Measurements from ENCODE around the gene ASIC2. TPM values are rescaled to one million over a fixed set of nuclear protein-coding genes. Genes with fewer than 3 reads are reported as not detected.
A peak's percentile ranks its signal among the peaks of the same experiment; 100 is the strongest.

The ASIC2 gene
- not detected for polyA plus RNA-seq (2013, experiment 1 of 2; ENCODE audit: insufficient read length)
- not detected for polyA plus RNA-seq (2013, experiment 2 of 2; ENCODE audit: insufficient read length)

DNA sequence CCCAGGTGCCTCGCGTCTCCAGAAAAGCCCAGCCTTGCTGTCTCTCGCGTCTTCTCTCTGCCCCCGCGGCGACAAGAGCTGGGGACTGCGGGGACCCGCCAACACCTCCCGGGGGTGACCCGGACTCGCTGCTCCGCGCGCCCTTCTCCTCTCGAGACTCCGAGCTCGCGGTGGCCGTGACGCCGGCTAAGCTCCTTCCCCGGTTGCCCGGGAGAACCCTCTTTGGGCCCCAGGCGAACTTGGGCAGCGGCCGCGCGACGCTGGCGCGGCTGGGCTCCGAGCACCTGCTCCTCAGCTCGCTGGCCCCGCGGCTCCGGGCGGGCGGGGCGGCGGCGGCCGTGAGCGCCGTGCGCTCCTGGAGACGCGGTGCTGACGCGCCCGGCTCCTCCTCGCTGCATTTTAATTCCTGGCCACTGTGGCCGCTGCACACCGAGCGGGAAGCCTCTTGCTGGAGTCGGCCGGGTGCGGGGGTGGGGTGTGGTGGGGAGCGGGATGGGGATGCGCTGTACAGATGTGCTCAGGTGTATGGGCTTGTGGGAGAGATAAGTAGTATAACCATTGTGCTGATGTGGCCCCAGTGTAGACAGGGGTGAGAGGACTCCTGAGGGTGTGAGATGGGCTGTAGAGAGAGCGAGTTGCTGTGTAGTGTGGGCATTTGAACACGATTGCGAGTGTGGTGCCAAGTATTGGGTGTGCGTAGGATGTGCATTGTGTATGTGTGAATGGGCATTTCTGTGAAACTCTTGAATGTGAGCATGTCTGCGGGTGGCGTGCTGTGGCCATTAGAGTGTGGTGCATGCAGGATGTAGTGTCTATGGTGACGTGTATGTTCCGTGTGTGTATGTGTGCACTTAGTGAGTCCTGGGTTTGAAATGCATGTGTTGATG is at the start of gene ASIC2:
ASIC2 (minus strand) TSS at position 315 of the 887 bp plus-strand sequence.
- peak; percentile 3 for DNase-seq

GRCh38 chr17:33342025-33342424 is 48.9 kb upstream of the ASIC2 start:
- no peak for DNase-seq

GRCh38 chr17:33338242-33338641 is 45.1 kb upstream of the ASIC2 start:
- DNase-seq = no peak

- no peak for DNase-seq
Measured at GRCh38 chr17:33335491-33336173, 42.5 kb upstream of the ASIC2 start.

GRCh38 chr17:33334703-33335102 is 41.6 kb upstream of the ASIC2 start:
- DNase-seq = no peak

DNA sequence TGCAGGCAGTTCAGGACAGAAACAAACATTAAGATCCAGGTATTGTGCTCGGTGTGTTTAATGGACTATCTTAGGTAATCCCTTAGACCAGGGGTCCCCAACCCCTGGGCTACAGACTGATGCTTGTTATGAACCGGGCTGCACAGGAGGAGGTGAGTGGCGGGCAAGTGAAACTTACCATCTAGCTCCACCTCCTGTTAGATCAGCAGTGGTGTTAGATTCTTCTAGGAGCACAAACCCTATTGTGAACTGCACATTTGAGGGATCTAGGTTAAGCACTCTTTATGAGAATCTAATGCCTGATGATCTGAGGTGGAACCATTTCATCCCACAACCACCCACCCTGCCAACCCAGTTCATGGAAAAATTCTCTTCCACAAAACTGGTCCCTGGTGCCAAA is 37.8 kb upstream of the ASIC2 start:
- no peak for DNase-seq

DNA sequence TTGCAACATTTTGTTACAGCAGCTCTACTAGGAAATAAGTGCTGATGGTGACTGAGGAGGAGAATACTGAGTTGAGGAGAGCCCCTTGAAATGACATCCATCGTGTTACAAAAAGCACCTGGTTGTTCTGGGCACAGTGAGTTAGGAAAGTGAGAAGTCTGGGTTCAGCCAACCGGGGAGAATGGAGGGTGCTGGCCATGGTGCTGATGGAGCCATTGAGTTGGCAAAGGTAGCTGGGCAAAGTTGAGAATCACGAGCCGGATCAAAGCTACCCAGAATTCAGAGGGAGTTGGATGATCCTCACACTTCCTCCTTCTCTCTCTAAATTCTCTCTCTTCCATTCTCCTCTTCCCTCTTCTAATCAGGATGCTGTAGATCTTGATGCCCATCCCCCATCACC is 35.0 kb upstream of the ASIC2 start:
- no peak for DNase-seq

- DNase-seq = no peak
Measured at GRCh38 chr17:33324736-33325135, 31.6 kb upstream of the ASIC2 start.

- peak; percentile 2 for DNase-seq
Measured at GRCh38 chr17:33322063-33322462, 29.0 kb upstream of the ASIC2 start.

GRCh38 chr17:33318241-33318640 is 25.1 kb upstream of the ASIC2 start:
- DNase-seq = no peak

- DNase-seq = no peak
Measured at GRCh38 chr17:33316746-33317145, 23.7 kb upstream of the ASIC2 start.

GRCh38 chr17:33310296-33310695 is 17.2 kb upstream of the ASIC2 start:
- DNase-seq = no peak

DNA sequence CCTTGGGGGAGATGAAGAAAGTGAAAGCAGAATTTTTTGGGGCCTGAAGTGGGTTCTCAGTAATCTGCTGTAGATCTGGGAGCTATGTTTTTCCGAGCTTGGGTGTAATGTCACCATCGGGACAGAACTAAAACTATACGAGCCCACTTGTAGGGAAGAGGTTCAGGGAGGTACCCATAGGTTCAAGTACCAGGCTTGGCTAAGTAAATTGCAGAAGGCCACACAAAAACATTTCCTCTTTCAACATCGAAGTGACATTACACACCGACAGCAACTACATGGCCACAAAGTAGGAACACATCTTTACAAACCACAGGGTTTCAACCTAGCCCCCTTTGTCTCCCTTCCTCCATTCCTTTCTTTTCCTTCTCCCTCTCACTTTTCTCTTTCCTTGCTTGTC is 10.2 kb upstream of the ASIC2 start:
- no peak for DNase-seq

GRCh38 chr17:33302394-33302793 is 9.3 kb upstream of the ASIC2 start:
- no peak for DNase-seq

DNA sequence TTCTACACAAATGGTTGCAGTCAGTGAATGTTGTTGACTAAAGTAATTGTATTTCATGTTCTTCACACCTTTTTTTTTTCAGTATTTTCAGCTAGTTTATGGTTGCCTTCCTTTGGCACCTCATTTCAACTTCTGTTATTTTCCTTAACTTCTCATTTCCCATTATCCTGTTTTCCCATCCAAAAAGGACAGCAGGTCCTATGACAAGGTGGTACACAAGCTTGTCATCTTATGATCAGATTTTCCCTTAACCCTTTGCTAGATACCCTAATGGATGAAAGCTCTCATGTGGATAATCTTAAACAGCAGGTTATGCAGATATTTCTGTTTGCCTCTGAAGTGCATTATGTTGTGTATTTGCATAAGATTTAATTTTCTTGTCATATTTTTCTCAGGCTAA is 7.1 kb upstream of the ASIC2 start:
- no peak for DNase-seq

DNA sequence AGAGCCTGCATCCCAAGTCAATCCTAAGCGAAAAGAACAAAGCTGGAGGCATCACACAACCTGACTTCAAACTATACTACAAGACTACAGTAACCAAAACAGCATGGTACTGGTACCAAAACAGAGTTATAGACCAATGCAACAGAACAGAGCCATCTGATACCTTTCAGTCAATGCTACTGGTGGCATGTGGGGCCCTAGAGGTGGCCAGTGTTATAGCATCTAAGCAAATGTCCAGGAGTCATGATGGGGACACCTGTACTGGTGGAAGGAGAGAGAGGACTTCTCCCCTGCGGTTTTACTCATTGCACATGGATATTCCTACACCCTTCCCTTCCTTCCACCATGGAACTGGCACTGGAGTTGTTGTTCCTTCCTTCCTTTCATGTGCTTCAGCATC is 6.0 kb upstream of the ASIC2 start:
- DNase-seq = no peak

GRCh38 chr17:33297643-33298042 is 4.5 kb upstream of the ASIC2 start:
- DNase-seq = no peak

GRCh38 chr17:33294994-33295393 is 1.9 kb upstream of the ASIC2 start:
- no peak for DNase-seq

- DNase-seq = no peak
Measured at GRCh38 chr17:33292201-33292980, 704 bp downstream of the ASIC2 start.

- peak; percentile 16 for DNase-seq
Measured at GRCh38 chr17:33291248-33292200, 1.6 kb downstream of the ASIC2 start.

GRCh38 chr17:33290253-33290652 is 2.8 kb downstream of the ASIC2 start:
- DNase-seq = no peak

DNA sequence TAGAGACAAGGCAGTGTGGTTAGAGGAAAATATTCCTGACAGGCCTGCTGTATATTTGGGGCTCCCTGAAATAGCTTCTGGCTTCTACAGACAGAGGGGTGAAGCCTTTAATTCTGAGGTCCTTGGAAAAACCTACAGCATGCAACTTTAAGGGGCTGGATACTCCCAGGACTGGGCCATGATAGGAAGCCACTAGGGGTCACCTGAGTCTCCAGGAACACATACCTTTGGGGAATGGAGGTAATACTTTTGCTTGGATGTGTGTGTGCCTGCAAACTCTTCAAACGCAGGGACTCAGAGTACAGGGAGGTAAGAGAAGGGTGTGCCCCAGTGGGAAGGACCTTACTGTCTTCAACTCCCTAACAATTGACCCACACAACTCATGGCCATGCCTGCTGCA is 4.1 kb downstream of the ASIC2 start:
- DNase-seq = no peak

Data from fibroblast of skin of abdomen (primary cell).